ENCODE data around the gene MYL12A.

DNA sequence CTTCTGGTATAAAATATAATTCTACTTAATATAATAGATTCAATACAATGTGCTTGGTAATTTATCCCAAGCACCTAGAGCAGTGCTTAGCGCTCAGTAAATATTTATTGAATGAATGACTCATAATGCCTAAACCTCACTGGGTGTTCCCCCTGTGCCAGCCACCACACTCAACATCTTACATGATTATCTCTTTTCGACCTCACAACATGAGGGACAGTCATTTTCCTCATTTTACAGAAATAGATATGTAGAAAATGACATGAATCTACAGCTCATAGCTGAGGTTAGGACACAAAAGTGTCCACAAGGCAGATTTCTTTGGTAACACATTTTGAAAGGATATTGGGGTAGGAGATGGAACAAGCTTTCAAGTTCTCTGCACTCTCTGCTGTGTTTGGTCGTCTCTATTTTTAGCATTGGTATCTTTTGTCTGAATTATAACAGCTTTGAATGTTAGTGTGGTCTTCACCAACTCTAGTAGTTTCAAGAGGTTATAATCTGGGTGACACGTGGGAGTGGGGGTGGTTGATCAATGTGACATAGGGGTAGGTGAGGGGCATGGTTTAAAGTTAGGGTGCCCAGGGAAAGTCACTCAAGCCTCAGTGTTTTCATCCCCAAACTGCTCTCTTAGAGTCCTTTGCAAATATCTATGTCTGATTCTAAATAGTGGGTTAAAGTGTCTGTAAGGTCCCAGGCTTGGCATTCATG, 37.6 kb upstream of the MYL12A start:
- no peak for TF ChIP-seq POLR2A (IDR thresholded peaks at IDR 0.05; ENCODE audit: low read depth, low read length)
- TF ChIP-seq PAX5 (IDR thresholded peaks at IDR 0.05; ENCODE audit: insufficient read depth, low read length, severe bottlenecking): no peak
- no peak for TF ChIP-seq POLR2AphosphoS5 (IDR thresholded peaks at IDR 0.05; ENCODE audit: low read depth, low read length)
